ENCODE measurements around the gene NRARP.

Gene NRARP

DNA sequence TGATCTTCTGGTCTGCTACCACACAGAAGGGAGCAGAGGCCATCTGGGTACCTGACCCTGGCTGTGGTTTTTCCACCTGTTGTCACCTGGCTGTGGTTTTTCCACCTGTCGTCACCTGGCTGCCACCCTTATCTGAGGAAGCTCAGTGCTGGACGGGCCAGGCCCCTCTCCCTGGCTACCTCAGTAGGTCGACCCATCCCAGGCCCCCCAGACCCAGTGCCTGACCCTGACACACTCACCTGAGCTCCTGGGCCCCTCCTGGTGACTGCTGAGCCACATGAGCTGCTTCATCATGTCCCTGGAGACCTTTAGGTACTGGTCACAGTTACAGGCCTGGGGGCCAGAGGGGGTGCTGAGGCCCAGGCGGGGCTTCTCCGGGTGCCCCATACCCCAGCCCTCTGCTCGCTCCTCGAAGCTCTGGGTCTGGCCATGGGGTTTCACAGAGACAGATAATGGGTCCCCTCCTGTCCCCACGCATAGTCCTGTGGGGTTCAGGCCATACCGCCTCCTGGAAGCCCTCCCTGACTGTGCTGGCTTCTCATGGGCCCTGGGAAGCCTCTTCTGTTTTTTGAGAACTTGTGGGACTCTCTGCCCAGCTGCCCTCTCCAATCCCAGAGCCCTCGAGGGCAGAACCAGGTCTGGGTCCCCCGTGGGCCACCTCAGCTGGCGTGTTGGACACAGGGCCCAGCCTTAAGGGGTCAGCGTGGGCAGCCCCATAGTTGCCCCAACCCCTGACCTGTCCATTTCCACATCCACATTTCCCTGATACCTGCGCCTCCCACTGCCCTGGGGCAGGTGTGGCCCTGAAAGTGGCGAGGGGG is 7.5 kb upstream of the NRARP start:
- Histone ChIP-seq H3K36me3 (ENCODE audit: low read depth) (no peaks in the 10 kb centered on the region), H3K9me3 (ENCODE audit: severe bottlenecking) (no peaks in the 10 kb centered on the region), H3K4me3 (ENCODE audit: severe bottlenecking) (no peak overlapping the region), H3K27me3 (ENCODE audit: insufficient read depth, poor library complexity, severe bottlenecking) (no peaks in the 10 kb centered on the region), H3K27ac (ENCODE audit: poor library complexity, severe bottlenecking) (no peak overlapping the region), H3K4me1 (ENCODE audit: insufficient read depth, poor library complexity, severe bottlenecking) (peaks cover 18% of the 10 kb centered on the region)
- peak; percentile 41 for DNase-seq (ENCODE audit: low spot score)
- no peak for ATAC-seq (ENCODE audit: low read depth)
- TF ChIP-seq, protein P1, sequence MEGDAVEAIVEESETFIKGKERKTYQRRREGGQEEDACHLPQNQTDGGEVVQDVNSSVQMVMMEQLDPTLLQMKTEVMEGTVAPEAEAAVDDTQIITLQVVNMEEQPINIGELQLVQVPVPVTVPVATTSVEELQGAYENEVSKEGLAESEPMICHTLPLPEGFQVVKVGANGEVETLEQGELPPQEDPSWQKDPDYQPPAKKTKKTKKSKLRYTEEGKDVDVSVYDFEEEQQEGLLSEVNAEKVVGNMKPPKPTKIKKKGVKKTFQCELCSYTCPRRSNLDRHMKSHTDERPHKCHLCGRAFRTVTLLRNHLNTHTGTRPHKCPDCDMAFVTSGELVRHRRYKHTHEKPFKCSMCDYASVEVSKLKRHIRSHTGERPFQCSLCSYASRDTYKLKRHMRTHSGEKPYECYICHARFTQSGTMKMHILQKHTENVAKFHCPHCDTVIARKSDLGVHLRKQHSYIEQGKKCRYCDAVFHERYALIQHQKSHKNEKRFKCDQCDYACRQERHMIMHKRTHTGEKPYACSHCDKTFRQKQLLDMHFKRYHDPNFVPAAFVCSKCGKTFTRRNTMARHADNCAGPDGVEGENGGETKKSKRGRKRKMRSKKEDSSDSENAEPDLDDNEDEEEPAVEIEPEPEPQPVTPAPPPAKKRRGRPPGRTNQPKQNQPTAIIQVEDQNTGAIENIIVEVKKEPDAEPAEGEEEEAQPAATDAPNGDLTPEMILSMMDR (IDR thresholded peaks at IDR 0.05; ENCODE audit: poor library complexity, severe bottlenecking): no peak

- Histone ChIP-seq H3K4me1 (ENCODE audit: insufficient read depth, poor library complexity, severe bottlenecking) (peaks cover 19% of the 10 kb centered on the region), H3K36me3 (ENCODE audit: low read depth) (no peaks in the 10 kb centered on the region), H3K27me3 (ENCODE audit: insufficient read depth, poor library complexity, severe bottlenecking) (no peaks in the 10 kb centered on the region), H3K9me3 (ENCODE audit: severe bottlenecking) (no peaks in the 10 kb centered on the region), H3K27ac (ENCODE audit: poor library complexity, severe bottlenecking) (no peak overlapping the region), H3K4me3 (ENCODE audit: severe bottlenecking) (no peak overlapping the region)
- DNase-seq (ENCODE audit: low spot score) (no peak), ATAC-seq (ENCODE audit: low read depth) (no peak)
- TF ChIP-seq, protein P1 (IDR thresholded peaks at IDR 0.05; ENCODE audit: poor library complexity, severe bottlenecking): no peak
Observed at GRCh38 chr9:137308057-137308619, 6.1 kb upstream of the NRARP start.

DNA sequence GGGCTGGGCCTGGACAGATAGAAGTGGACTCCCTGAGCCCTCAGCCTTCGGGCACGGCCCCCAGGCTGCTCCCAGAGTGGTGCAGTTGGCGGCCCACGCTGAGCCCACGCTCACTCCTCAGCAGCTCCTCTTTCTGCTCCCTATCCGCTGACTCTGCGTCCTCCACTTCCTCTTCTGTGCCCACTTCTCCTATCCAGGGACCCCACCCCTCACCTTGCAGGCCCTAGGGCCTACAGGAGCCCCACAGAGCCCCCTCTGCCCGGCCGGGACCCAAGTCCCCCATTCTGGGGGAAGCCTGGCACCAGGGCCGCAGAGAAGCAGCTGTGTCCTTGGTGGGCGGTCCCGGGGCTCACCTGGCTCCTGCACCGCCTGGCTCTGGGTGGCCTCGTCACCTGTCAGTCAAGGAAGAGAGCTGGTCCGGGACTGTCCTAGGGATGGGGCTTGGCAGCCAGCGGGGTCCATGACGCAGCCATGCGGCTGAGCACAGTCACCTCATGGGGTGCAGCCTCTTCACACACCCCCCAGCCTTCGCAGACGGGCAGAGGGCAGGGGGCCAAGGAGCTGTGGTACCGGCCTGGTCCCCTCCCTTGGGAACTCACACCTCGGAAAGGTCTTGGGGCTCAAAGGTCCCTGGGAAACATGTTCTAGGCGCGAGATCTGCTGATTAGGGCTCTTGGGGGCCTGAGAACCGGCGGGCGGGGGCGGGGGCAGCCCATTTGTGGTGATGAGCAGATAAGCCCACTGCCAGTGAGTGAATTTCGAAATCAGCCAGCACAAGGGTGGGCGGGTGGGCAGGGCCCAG is 5.4 kb upstream of the NRARP start:
- no peaks in the 10 kb centered on the region for H3K27me3 ChIP-seq (ENCODE audit: insufficient read depth, poor library complexity, severe bottlenecking)
- ATAC-seq (ENCODE audit: low read depth) (no peak), DNase-seq (ENCODE audit: low spot score) (no peak)
- no peak overlapping the region for H3K4me3 ChIP-seq (ENCODE audit: severe bottlenecking)
- H3K4me1 ChIP-seq (ENCODE audit: insufficient read depth, poor library complexity, severe bottlenecking): peaks cover 24% of the 10 kb centered on the region
- no peak overlapping the region for H3K27ac ChIP-seq (ENCODE audit: poor library complexity, severe bottlenecking)
- TF ChIP-seq, protein P1 (IDR thresholded peaks at IDR 0.05; ENCODE audit: poor library complexity, severe bottlenecking): no peak
- H3K9me3 ChIP-seq (ENCODE audit: severe bottlenecking): no peaks in the 10 kb centered on the region
- no peaks in the 10 kb centered on the region for H3K36me3 ChIP-seq (ENCODE audit: low read depth)

DNA sequence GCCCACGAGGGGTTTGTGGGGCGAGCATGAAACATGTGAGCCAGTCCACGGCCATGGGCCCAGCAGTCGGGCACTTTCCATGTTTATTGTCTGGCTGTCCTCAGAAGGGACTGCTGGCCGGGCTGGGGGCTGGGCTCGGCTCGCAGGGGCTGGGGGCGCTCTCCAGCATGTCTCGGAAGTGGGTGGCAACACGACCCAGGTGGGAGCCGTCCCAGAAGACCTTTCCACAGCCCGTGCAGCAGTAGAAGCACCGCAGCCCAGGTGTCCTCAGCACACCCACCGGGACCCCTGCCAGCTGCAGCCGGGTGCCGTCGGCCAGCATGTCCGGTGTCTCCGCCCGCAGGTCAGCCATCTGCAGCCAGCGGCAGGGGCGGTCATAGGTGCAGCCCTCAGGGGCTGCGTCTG is 4.8 kb upstream of the NRARP start:
- no peak for DNase-seq (ENCODE audit: low spot score)
- no peak overlapping the region for H3K27ac ChIP-seq (ENCODE audit: poor library complexity, severe bottlenecking)
- H3K4me3 ChIP-seq (ENCODE audit: severe bottlenecking): no peak overlapping the region
- H3K9me3 ChIP-seq (ENCODE audit: severe bottlenecking): no peaks in the 10 kb centered on the region
- no peaks in the 10 kb centered on the region for H3K36me3 ChIP-seq (ENCODE audit: low read depth)
- no peak for ATAC-seq (ENCODE audit: low read depth)
- TF ChIP-seq, protein P1 (IDR thresholded peaks at IDR 0.05; ENCODE audit: poor library complexity, severe bottlenecking): no peak
- H3K4me1 ChIP-seq (ENCODE audit: insufficient read depth, poor library complexity, severe bottlenecking): peaks cover 23% of the 10 kb centered on the region
- H3K27me3 ChIP-seq (ENCODE audit: insufficient read depth, poor library complexity, severe bottlenecking): no peaks in the 10 kb centered on the region

Data from RWPE2 (cell line).